Keratinocyte (primary cell): ENCODE data around the gene TRIM59.

Experiments
- EZH2 ChIP-seq: IDR thresholded peaks from one replicate; pipeline ENCODE4 v1.6.1; 2012; ENCODE audit warnings: inconsistent platforms, mild to moderate bottlenecking, low read length, moderate library complexity
- TF ChIP-seq, protein P1 (sequence below), 3 experiments: IDR thresholded peaks in 1 of 3; conservative IDR thresholded peaks in 1 of 3; optimal IDR thresholded peaks in 1 of 3; 2 replicates in 2 of 3; 3 replicates in 1 of 3; pipeline versions ENCODE3 to v1.5.1; 2011; ENCODE audit warnings: low read length in 3 of 3, mild to moderate bottlenecking in 3 of 3, moderate library complexity in 2 of 3, control low read depth in 1 of 3, inconsistent platforms in 1 of 3; ENCODE audit not compliant: insufficient read depth in 2 of 3; ENCODE audit errors: extremely low read depth in 1 of 3

DNA sequence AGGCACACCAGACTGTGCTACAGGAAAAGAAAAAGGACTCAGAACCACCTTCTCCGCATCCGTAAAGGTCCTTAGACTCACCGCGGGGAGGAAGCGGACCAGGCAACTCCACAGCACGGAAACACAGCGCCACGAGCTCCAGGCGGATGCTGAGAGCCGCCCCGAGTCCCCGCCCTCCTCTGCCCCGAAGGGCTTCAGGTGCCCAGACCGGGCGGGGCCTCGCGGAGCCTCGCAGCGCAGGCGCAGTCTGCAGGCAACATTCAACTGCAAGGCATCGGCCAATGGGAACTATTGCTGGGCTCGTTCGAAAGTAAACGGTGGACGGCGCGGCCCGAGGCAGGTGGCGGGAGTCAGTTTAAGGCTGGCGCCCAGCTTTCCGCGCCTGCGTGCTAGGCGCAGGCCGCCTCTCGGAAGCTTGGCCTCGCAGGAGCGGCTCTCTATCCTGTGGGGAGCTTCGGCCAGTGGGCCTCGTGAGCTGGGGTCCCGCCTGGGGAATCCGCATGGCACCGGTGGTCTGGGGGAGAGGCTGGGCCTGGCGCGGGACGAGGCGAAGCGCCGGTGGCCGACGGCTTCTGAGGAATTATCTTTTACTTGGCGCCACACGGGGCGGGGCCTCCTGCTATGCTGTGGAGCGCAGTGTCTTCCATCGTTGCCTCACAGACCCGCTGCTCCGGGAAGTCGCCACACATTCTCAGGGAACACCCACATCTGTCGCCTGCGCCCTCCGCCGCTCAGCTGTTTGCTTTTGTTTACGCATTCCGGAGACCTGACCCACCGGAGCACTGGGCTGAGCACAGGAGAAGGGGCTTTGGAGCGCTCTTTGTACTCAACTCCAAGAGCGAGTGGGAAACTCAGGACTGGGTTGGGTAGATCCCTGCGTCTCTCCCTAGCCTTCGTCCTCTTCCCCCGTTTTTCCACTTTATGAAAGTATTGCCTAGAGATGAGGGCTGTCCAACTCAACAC lies at the start of gene TRIM59:
- TF ChIP-seq, protein P1, sequence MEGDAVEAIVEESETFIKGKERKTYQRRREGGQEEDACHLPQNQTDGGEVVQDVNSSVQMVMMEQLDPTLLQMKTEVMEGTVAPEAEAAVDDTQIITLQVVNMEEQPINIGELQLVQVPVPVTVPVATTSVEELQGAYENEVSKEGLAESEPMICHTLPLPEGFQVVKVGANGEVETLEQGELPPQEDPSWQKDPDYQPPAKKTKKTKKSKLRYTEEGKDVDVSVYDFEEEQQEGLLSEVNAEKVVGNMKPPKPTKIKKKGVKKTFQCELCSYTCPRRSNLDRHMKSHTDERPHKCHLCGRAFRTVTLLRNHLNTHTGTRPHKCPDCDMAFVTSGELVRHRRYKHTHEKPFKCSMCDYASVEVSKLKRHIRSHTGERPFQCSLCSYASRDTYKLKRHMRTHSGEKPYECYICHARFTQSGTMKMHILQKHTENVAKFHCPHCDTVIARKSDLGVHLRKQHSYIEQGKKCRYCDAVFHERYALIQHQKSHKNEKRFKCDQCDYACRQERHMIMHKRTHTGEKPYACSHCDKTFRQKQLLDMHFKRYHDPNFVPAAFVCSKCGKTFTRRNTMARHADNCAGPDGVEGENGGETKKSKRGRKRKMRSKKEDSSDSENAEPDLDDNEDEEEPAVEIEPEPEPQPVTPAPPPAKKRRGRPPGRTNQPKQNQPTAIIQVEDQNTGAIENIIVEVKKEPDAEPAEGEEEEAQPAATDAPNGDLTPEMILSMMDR (optimal IDR thresholded peaks at IDR 0.05 in 1 of 3, IDR thresholded peaks at IDR 0.05 in 1 of 3, conservative IDR thresholded peaks at IDR 0.05 in 1 of 3; ENCODE audit: extremely low read depth in 1 of 3, insufficient read depth in 2 of 3, low read length in 3 of 3): no peak
- TF ChIP-seq EZH2: no peak
